Activated CD4-positive, alpha-beta T cell treated with anti-CD3 and anti-CD28 coated beads for 48 hours (primary cell): ENCODE results near the gene TMEM115.

Source experiments
- DNase-seq: peaks from one replicate; pipeline ENCODE4 v3.0.0-alpha.2; 2020

The TMEM115 gene

GRCh38 chr3:50351323-50351697 lies 8.0 kb downstream of the TMEM115 start:
- DNase-seq: no peak

GRCh38 chr3:50350527-50351322 lies 8.6 kb downstream of the TMEM115 start, which contains the start of the genes CYB561D2 and NPRL2:
TSS of gene CYB561D2 (plus strand) at chr3:50350862. CDS start at chr3:50351434, 572 bp downstream.
TSS of gene NPRL2 (minus strand) at chr3:50350775. CDS start at chr3:50350652, 123 bp downstream.
- DNase-seq: peak; percentile 99

- no peak for DNase-seq
Measured at GRCh38 chr3:50350213-50350526, 9.2 kb downstream of the TMEM115 start.

DNA sequence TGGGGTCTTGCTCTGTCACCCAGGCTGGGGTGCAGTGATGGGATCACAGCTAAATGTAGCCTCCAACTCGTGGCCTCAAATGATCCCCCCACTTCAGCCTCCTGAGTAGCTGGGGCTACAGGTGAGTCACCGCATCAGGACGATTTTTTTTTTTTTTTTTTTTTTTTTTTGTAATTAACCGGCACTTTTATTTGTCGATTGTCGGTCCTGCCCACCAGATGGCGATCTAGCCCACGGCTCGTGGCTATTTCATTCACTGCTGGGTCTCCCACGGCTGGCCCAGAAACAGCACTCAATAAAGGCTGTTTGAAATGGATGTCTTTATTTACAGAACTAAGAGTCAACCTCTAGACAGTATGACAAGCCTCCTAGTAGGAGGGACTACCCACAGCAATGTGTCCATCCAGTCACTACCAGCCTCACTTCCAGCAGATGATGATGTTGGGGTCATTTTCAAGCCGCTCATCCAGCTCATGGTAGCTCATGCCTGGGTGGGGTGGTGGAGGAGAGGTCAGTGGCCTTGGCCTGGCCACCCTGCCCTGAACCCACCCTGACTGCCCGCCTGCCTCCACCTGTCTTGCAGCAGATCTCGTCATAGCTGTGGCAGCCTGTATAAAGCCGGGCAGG lies 12.0 kb downstream of the TMEM115 start:
- DNase-seq: peak; percentile 82

DNA sequence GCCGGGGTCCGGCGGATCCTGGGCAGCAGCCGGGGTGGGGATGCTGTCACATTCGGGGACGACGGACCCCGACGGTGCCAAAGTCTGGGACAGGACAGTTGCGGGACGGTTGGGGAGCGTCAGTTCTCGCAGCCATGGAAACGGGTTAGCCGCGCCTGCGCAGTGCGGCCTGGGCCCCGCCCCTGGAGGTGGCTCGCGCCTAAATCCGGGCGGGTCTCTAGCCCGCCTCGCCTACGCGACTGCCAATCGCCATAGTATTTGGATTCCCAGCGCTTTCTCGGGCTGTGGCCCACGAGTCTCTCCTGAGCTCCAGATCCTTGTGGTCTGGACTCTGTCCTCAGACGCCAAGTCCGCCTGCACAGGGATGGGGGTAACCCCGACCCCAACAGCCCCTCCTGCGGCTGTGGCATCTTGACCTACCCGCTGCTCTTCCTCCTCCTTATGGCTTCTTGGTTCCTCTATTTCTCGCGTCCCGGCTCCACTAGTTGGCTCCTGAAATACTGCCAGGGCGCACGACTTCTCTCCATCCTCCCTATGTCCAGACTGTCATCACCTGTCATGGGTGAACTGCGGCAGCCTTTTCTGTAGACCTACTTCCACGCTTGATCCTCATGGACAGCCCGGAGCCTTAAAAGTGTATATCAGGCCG lies 13.6 kb downstream of the TMEM115 start, which contains the start of gene ZMYND10:
ZMYND10 (minus strand) TSS at position 147 of the 649 bp plus-strand sequence. CDS start 153 bp downstream, outside the sequence.
- peak; percentile 87 for DNase-seq

DNA sequence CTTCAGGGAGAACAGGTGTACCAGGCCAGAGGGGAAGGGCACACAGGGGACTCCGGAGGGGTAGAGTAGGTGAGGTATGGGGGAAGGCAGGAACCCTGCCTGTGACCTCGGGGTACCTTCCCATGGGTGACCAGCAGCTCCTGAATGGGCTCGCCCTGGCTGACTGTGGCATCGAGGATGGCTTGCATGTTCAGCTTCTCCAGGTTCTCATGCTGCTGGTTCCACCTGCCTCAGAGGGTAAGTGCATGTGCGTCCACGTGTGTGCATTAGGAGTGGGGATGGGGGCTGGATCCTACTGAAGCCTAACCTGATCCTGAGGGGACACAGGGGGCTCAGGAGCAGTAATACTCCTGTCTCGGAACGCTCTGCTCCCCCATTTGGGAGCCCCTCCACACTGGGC lies 14.3 kb downstream of the TMEM115 start:
- no peak for DNase-seq

DNA sequence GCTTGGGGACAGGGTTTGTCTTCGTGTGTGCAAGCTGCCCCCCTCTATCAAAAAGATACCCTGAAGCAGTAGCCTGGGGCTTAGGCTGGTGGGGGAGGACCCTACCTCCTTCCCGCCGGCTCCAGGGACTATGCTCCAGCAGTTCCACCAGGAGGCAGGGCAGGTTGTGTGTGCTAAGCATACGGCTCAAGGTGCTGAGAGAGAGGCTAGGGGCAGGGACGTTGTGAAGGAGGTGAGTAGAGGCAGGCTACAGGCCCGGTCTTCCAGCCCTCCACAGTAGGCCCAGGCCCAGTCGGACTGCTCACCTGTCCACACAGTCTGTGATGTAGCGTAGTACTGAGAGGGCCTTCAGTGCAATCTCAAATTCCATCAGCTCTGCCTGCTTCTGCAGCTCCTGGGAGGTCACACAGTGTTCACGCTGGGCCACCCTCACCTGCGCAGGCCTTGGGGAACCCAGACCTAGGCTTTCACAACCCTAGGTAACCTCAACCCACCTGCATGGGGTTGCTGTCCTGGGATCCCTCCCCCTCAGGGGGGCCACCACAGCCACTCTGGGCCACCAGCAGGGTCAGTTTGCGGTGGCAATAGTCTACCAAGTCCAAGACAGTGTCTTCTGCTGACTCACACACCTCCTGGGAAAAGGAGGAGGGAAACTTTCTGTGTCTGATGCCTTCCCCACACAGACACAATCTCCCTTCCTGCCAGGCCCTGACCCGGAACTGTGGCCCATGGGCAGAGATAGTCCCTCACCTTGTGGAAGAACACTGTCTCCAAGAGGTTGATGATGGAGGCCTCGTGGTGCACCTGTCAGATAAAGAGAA lies 16.3 kb downstream of the TMEM115 start:
- no peak for DNase-seq

GRCh38 chr3:50341996-50342650 lies 17.2 kb downstream of the TMEM115 start:
- DNase-seq: no peak

GRCh38 chr3:50341537-50341936 lies 17.8 kb downstream of the TMEM115 start:
- DNase-seq: peak; percentile 35

GRCh38 chr3:50340448-50341329 lies 18.6 kb downstream of the TMEM115 start, which contains the start of gene RASSF1:
TSS of gene RASSF1 (minus strand) at chr3:50340836. CDS start at chr3:50340805, 31 bp downstream.
- peak; percentile 82 for DNase-seq

DNA sequence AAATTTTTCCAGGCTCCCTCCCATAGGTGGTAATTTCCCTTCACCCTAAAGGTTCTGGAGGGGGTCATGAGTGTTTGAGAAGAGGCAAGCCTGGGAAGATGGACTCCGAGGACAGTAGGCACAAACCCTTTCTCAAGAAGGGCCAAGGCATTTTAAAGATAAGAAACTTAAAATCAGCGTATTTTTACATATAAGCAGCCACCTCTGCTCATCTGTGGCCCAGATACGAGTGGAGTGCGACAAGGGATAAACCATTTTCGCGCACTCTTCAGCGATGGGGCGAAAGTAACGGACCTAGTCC lies 19.2 kb downstream of the TMEM115 start:
- no peak for DNase-seq

- no peak for DNase-seq
Measured at GRCh38 chr3:50339485-50340146, 19.7 kb downstream of the TMEM115 start.

DNA sequence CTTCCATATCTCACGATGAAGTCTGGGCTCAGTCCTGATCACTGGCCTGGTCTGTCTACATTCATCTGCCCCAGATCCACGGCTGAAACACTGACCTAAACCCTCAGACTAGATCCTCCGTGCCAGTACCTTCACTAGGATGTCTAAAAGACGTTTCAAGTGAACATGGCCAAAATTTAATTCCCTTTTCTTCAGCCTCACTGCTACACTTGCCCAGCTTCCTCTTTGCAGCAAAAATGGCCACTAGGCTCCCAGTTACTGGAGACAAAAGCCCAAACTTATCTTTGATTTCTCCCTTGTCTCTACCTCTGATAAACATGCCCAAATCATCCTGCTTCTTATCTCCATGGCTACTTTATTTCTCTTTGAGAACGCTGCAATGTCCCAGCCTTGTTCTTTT lies 20.4 kb downstream of the TMEM115 start:
- DNase-seq: no peak

GRCh38 chr3:50337175-50337861 lies 22.0 kb downstream of the TMEM115 start:
- peak; percentile 98 for DNase-seq

GRCh38 chr3:50336452-50337174 lies 22.7 kb downstream of the TMEM115 start:
- peak; percentile 69 for DNase-seq

DNA sequence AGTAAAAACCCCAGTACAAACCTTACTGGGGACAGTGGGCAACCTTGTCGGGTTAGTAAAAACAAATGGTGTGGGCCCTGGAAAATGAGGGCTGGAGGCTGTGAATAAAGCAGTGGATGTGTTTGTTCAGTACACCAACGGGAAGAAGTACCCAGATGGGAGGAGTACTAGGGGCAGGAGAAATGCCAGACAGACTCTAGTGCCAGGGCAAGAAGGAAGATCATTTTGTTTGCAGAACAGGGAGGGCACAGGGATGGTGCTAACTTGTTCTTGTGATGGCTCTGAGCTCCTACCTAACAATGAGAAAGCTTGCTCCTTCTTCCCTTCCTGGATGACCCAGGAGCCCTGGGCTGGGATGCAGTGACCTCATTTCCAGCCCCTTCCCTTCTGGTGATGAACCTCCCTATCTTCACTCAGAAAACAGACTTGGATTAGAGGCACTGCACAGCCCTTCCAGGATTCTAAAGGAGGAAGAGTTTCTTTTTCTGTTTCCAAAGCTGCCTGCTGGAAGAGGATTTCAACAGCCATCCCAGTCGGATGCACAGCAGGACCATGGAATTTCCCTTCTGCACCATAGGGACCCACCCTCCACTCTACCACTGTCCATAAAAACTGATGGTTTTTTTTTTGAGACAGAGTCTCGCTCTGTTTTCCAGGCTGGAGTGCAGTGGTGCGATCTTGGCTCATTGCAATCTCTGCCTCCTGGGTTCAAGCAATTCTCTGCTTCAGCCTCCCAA lies 24.8 kb downstream of the TMEM115 start:
- DNase-seq: no peak

DNA sequence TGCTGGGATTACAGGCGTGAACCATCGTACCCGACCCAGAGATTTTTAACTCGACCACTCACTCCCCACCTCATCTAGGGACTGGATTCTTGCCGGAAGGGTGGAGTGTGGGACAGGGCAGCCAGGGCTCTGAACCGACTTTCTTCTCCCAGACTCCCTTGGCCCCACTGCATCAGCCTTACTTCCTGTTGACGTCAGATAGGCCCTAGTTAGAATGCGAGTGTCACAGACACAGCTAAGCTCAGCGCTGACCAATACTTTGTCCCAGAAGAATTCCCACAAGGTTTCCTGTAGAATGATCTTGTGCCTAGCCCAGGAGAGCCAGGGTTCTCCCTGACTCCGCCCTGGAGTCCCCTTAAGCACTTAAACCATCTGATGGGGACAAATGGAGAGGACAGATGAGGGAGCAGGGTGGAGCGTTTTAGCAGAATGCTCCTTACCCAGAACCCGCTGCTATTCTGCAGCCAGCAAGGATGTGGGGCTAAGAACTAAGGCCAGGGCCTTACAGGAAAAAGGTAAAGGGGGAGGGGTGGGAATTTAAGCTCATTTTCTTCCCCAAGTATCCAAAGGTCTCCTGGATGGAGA lies 25.5 kb downstream of the TMEM115 start:
- DNase-seq: no peak

DNA sequence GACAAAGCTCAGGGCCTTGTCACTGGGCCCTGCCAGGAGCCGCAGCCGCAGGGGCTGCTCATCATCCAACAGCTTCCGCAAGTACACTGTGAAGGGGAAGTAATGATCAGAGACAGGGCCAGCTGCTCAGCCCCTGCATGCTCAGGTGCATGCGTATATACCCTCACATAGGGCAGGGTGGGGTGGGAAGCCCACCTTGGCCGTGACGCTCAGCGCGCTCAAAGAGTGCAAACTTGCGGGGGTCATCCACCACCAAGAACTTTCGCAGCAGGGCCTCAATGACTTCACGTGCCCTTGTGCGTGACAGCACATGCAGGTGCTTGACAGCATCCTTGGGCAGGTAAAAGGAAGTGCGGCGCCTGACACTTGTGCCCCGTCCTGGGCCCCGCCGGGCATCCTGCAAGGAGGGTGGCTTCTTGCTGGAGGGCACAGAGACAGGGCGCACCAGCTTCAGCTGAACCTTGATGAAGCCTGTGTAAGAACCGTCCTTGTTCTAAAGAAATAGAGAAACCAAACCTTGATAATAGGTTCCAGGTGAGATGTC lies 27.9 kb downstream of the TMEM115 start:
- DNase-seq: no peak
